HG03442 (cell line): ENCODE results near the gene RCAN1.
"Not testable (repeated sequence)": the region's sequence is repeated elsewhere in the genome, so short reads cannot be mapped to it uniquely, and the experiment has no call there.

Experiments used
- ATAC-seq: cut with Tn5 transposase; IDR thresholded peaks from one replicate; pipeline ENCODE4 v1.9.1; 2021; ENCODE audit warnings: mild to moderate bottlenecking, moderate library complexity; ENCODE audit not compliant: unreplicated experiment

The RCAN1 gene

DNA sequence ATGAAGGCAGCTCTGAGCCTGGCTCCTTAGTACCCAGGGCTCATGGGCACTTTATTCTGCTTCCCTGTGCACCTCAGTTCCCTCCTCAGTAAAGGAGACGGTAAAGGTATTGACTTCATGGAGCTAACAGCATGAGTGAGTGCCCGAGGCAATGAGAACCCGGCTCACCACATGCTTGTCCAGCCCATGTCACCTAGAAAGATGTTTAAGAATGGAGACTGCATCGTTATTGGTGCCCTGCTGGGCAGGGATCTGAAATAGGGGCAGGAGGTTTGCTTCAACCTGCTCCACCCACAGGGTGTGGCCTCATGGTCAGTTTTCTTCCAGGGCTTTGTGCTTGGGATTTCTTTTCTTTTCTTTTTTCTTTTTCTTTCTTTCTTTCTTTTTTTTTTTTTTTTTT is 95.9 kb downstream of the RCAN1 start:
- ATAC-seq = no peak

DNA sequence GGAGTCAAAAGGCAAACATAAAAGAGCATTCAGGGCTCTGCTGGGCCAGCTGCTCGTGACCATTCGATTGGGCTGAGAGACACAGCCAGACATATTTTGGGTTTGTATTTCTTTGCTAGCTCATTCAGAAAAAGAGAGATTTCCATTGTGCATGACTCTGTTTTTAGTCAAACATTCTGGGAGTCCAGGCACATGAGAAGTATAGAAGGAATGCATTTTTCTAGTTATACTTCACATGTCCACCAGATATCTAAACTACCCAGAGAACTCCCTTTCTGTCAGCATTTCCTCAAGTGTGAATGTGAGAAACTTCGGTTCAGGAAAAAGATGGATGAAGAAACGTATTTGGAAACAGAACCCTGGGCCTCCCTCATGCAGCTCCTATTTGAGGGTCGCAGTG is 96.6 kb downstream of the RCAN1 start:
- no peak for ATAC-seq

DNA sequence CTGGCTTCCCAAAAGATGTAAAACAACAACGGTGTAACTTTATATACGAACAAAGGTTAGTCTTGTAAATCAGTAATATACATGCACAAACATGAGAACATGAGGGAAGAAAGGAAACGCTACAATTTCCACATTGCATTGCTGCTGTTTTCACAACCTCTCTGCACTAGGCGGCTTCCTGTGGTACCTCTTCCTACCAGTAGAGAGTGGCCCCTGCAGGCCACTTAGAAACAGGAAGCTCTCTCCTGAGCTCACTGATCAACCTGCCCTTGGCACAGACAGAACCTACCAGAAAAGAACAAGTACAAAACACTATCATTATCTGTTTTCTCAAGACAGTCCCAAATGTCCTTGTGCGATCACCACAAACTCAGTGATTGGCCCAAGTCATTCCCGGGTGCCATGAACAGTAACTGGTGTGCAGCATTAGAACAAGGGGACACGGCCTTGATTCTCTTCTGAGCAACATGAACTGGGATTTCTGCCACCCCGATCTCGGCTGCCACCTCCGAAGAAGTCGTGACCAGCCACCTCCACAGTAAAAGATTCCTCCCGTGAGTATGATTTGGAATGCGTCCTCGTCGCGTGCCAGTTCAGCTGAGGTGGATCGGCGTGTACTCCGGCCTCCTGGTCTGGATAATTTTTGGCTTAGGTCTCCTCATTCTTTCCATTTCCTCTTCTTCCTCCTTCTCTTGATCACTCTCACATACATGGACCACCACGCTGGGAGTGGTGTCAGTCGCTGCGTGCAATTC is 97.2 kb downstream of the RCAN1 start:
- no peak for ATAC-seq

DNA sequence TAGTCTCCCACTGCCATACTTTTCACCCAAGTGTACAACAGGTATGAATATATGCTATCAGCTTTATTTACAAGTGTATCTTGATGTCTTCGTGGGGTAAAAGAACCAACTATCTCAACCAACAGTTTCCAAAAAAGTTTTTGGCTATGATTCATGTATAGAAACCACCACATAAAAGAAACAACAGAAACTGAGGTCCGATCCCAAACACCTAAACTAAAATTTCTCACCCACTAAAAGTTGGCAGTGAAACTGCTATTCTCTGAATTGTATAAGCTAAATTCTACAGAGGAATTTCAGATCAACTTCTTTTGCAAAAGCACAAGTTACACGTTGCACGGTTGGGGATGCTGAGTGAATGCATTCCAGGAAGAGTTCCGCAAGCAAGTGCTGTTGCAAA is 97.9 kb downstream of the RCAN1 start:
- no peak for ATAC-seq

DNA sequence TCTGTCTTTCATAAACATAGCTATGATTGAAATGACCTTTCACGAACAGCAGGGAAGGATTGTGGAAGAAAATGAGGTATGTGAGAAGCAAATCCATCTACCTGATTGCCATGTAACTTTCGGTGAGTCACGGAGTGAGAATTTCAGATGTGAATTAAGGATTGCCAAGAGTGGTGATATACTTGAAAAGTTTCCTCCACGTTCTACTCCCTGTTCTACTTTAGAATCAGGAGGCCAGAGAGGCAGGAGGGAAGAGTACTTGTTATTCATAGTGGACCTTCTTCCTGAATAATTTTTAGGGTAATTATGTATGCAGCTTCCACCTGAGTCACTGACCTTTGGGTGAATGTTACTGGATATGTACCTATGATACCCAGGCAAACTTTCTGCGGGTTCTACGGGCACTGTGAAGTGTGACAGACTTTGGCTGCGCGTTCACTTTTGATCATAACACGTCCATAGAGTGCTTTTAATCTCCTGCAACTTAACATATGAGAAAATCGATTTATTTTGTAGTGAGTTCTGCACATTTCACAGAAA is 100.3 kb downstream of the RCAN1 start:
- no peak for ATAC-seq

DNA sequence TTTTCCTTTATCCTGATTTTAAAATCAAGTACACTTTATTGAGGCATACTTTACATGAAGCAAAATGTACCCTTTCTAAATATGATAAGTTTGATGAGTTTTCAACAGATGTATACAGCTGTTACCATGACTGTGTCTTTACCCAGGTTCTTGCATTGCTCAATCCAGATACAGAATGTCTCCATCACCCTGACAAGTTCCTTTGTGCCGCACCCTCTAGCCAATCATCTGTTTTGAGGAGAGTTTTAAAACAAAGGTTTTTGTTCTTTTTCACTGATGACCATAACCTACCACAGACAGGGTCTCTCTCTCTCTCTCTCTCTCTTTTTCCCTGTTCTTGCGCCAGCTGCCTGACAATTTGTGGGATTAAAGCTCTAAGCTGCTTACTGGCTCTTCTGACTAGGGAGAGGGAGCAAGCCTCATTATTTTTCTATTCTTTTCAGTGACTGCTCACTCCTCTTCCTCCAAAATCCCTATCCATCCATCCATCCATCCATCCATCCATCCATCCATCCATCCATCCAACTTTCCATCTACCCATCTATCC is 101.7 kb downstream of the RCAN1 start:
- no peak for ATAC-seq

DNA sequence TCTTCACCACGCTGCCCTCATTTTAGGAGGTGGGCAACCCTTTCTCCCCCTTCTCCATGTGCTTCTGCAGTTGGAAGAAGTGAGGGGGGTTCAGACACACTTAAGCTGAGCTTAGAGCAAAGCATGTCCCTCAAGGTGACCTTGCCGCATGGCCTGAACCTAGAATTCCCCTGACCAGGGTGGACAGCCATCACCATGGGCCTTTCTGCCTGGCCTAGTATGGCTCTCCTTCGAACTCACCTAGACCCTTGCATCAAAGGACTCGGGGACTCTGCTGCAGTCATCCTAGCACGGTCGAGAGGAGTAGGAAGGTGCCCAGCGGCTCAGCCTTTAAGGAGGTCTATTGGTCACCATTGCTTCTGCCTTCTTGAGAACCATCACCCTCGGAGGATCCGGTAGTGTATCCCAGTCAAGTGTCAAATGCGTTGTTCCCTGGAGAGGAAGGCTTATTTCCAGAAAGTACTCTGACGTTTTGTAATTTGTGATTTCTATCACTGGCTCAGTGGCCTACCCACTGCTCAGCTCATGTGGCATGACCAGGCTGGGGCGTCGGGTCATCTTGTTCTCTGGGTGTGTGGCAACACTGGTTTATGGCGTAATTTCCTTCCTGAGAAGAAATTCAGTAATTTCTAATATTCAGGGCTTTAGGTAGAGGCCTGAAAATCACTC is 103.0 kb downstream of the RCAN1 start, which contains the start of gene KCNE1:
TSS of gene KCNE1 (minus strand) at position 424 of the 669 bp plus-strand sequence. CDS start 62,576 bp downstream, outside the sequence.
- no peak for ATAC-seq

DNA sequence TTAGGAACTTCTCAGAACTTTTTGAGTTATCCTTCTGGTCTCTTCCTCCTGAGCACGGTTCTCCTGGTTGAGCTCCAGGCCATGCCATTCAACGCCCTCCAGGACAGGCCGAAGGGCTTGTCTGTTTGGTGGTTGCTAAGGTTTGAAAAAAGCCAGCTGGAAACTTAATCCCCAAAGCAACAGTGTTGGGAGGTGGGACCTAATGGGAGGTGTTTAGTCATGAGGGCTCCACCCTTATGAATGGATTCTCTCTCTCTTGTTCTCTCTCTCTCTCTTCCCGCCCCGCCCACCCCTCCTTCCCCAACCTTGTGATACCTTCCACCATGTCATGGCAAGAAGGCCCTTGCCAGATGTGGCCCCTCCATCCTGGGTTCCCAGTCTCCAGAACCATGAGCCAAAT is 103.7 kb downstream of the RCAN1 start:
- ATAC-seq = no peak

DNA sequence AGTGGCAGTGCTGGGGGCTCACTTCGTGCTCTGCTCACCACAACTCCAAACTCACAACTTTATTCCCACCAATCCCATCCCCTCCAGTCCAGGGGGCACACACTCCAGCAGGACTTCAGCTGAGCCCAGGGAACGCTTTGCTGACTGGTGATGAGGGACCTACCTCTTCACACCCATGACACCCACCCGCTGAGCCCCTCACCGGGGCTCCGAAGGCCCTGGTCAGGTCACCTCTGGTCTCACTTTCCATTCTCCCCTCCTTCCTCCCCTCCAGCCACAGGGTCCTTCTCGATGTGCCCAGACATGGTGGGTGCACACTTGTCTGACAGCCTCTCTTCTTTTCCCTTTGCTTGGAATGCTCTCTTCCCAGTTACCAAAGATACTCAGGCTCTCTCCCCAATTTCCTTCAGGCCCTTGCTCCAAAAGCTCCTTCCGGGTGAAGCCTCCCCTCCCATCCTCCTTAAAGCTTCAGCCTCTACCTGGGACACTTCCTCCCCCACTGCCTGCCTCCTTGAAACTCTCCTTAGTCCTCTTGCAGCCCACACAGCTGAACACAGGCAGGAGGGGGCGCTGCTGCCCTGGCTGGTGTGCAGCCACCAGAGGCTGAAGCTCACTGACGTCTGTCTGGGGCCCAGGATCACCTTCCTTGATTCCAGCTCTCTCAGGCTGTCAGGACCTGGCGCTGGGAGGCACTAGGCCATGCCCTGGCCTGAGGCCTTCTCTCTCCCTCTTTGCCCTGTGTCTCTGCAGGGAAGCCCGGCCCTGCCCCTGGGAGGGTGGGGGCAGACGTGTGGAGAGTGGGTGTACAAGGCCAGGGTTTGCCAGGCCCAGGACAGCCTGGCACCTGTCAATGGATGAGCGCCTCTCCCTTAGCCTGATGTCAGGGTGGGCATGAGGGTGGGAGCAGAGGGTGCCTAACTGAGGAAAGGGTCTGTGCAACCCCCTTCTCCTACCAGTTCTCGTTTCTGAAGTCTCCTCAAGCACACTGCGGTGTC is 104.5 kb downstream of the RCAN1 start:
- no peak for ATAC-seq

DNA sequence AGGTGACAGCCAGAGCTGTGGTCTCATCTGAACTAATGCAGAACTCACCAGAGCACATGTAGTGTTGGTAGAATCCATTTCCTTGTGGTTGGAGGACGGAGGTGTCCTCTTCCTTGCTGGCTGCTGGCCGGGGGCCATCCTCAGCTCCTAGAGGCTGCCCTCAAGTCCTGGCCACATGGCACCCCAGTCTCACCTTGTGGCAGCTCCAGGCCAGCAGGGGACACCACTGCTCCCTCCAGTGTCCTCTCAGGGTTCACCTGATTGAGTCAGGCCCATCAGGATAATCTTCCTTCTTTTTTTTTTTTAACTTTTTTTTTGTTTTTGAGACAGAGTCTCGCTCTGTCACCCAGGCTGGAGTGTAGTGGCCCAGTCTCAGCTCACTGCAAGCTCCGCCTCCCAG is 105.8 kb downstream of the RCAN1 start:
- no peak for ATAC-seq

DNA sequence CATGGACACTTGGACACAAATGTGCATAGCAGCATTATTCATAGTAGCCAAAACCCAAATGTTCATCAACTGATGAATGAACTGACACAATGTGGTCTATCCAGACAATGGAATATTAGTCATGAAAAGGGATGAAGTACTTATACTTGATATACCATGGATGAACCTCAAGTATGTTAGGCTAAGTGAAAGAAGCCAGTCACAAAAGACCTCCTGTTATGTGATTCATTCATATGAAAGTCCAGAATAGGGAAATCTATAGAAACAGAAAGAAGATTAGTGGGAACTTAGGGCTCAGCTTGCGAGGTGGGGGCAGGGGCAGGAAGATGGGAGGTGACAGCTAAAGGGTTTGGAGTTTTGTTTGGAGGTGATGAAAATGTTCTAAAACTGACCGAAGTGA is 110.3 kb downstream of the RCAN1 start:
- ATAC-seq = no peak

DNA sequence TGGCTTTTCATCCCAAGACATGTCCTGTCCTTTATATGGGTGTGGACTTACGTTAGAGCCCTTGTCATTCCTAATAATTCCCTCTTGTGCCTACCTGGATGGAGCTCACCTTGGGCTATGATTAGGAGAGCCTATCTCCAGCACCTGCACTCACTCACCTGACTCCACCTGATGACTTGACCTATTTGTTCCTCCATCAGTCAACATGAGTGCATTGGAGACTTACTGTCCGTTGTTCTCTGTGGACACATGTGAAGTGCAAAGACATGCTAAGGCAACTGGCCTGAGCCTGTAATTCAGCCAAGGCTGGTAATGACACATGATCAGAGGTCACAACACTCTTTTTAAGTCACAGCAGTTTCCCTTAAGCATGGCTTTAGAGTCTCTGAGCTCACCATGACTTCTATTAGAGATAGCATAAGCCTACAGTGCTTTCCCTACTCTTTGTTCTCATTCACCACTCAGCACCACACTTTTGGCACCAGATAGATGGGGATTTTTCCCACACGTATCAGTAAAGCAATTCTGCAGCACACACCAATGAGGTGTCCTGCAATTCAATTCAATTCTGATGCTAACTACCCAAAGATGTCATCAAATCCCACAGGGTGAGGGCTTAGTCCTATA is 112.3 kb downstream of the RCAN1 start:
- no peak for ATAC-seq

DNA sequence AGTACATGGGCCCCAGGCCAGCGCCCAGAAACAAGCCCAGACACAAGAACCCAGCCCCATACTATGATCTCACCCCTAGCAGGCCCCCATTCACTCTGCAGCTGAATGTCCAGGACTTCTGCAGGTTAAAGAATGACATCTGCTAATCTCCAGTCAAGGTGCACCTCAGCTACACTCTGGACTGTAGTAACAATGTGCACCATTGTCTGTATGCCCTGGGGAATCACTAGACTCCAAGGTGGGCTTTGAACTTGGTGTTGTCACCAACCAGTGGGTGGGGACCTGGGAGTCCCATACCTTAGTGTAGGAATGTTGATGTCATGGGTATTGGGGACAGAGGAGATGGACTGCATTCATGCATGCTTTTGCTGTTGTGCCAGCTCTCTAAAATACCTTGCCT is 113.2 kb downstream of the RCAN1 start:
- ATAC-seq = no peak

DNA sequence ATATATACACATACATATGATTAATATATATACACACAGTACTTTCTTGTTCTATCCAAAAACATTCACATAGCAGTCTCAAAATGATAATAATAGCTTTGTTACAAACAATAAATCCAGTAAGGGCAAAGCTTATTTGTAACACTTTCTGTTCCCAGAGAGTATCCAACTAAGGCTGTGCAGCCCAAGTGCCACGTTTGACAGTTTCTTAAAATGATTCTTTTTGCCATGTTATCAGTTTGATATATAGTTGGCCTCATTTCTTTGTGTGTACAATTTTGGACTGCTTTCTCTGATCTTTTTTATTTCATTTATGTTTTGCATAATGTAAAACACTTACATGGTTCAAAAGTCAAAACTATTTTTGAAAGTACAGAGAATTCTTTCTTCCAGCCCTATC is 114.7 kb downstream of the RCAN1 start:
- ATAC-seq = no peak

DNA sequence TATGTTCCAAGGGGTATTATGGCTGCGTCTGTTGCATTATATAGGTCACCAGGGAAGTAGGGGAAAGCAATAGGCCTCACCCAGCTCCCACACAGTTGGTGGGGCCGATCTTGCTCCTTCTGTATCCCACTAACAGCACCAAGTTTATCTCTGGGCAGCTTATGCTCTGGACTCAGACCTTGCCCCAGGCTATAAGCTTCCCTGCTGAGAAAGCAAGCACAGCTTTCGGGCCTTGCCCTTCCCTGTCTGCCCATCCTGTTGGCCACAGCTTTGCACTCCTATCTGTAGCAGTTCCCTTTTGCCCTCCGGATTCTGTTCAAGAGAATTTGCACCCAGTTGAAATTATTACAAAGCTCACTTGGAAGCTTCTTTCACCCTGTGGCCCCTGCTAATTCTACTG is 115.8 kb downstream of the RCAN1 start:
- no peak for ATAC-seq

DNA sequence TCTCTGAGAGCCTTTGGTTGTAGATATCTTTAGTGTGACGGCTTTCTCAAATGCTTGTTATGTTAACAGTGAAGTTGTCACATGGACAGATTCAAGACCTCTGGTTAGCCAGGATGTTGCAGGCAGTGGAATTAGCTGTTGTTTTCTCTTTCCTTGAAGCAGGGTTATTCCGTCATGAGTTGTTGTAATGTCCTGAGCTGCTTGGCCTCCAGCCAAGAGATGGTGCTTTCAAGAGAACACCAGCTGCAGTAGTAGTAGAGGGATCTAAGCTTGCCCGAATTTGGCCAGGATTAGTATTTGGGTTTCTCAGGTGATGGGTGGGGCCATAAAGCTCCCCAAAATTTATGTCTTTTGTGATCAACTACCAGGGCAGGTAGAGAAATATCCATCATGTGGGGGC is 116.3 kb downstream of the RCAN1 start:
- no peak for ATAC-seq

DNA sequence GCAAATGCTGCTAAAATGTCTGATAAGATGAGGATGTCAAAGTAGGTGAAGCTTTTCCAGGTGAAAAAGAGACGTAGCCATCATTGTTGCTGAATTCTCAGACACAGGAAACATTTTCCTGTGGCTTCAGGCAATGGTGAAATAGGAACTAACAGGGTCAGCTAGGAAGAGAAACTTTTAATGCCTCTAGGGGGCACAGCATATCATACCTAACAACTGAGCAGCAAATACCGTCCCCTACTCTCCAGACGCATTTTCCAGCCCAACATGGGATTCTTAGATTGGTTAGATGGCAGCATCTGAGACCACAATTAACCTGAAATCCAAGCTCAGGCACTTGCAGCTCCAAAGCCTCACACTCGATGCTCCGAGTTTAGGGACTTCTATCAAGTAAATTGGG is 131.1 kb downstream of the RCAN1 start:
- not testable (repeated sequence) for ATAC-seq

DNA sequence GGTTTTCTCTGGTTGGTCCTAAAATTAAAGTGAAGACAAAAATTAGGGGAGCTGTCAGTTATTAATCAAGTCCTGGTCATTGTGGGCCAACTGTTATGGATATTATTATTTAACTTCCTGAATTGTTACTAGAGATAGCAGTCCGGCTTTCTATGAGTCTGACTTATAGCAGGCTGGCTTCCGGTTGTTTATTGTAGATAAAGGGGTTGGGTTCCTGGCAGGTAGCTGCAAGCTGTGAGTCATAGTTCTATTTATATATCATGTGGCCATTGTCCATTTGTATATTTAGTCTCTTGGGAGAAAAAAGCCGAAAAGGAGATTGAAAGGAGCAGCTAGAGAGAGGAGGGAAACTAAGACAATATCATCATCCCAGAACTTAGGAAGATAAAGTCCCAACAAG is 131.5 kb downstream of the RCAN1 start:
- not testable (repeated sequence) for ATAC-seq

DNA sequence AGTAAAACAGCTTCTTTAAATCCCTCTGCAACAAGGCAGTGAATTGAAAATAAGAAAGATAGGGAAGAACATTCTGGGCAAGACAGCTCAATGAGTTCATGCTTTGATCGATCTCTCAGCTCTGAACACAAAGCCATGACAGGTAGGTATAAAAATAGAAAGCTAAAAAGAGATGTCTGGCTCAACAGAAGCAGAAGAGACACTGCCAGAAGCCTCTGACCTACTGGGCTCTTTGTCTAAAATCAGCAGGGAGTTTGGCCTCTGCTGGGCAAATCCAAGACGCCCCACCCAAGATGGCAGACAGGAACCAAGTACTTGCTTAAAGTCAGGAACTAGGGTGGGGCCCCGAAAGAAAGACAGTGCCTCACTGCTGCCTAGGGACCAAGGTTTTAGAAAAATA is 147.6 kb downstream of the RCAN1 start:
- not testable (repeated sequence) for ATAC-seq
